GM12875 (cell line): ENCODE results near the gene UBE2G1.

ENCODE experiments used
- H3K4me3 ChIP-seq: one replicate; pipeline ENCODE4 v1.5.1; 2011; ENCODE audit warnings: low read depth, low read length, control low read depth
- CTCF ChIP-seq: IDR thresholded peaks from 2 replicates; pipeline ENCODE4 v1.5.1; 2011; ENCODE audit warnings: low read depth, mild to moderate bottlenecking, control low read depth, inconsistent platforms, low read length, moderate library complexity, borderline replicate concordance; ENCODE audit not compliant: insufficient read depth

Gene UBE2G1

GRCh38 chr17:4342535-4342934 lies 23.9 kb downstream of the UBE2G1 start:
- no peak for TF ChIP-seq CTCF

GRCh38 chr17:4341616-4341977 lies 24.9 kb downstream of the UBE2G1 start:
- H3K4me3 ChIP-seq = no peak overlapping the region

More at GRCh38 chr17:4342535-4342934, 23.9 kb downstream of the UBE2G1 start:
- no peak overlapping the region for H3K4me3 ChIP-seq

GRCh38 chr17:4340914-4341615 lies 25.4 kb downstream of the UBE2G1 start:
- H3K4me3 ChIP-seq = no peak overlapping the region
- TF ChIP-seq CTCF = no peak

More at GRCh38 chr17:4341616-4341977, 24.9 kb downstream of the UBE2G1 start:
- TF ChIP-seq CTCF = no peak

GRCh38 chr17:4334776-4335584 lies 31.5 kb downstream of the UBE2G1 start:
- no peak for TF ChIP-seq CTCF
- H3K4me3 ChIP-seq = no peak overlapping the region

- no peak for TF ChIP-seq CTCF
- H3K4me3 ChIP-seq = no peak overlapping the region
Measured at GRCh38 chr17:4334332-4334731, 32.1 kb downstream of the UBE2G1 start.

- no peak for TF ChIP-seq CTCF
Measured at GRCh38 chr17:4333041-4333440, 33.4 kb downstream of the UBE2G1 start.

More at GRCh38 chr17:4333041-4333440, 33.4 kb downstream of the UBE2G1 start:
- H3K4me3 ChIP-seq = no peak overlapping the region
